HK-2 (cell line): Measurements from ENCODE around the gene LDHD.
"Not testable (repeated sequence)": the region's sequence is repeated elsewhere in the genome, so short reads cannot be mapped to it uniquely, and the experiment has no call there.

ENCODE experiments used
- DNase-seq: peaks from one replicate; pipeline ENCODE4 v3.0.0-alpha.2; 2018; ENCODE audit not compliant: unreplicated experiment

The LDHD gene

DNA sequence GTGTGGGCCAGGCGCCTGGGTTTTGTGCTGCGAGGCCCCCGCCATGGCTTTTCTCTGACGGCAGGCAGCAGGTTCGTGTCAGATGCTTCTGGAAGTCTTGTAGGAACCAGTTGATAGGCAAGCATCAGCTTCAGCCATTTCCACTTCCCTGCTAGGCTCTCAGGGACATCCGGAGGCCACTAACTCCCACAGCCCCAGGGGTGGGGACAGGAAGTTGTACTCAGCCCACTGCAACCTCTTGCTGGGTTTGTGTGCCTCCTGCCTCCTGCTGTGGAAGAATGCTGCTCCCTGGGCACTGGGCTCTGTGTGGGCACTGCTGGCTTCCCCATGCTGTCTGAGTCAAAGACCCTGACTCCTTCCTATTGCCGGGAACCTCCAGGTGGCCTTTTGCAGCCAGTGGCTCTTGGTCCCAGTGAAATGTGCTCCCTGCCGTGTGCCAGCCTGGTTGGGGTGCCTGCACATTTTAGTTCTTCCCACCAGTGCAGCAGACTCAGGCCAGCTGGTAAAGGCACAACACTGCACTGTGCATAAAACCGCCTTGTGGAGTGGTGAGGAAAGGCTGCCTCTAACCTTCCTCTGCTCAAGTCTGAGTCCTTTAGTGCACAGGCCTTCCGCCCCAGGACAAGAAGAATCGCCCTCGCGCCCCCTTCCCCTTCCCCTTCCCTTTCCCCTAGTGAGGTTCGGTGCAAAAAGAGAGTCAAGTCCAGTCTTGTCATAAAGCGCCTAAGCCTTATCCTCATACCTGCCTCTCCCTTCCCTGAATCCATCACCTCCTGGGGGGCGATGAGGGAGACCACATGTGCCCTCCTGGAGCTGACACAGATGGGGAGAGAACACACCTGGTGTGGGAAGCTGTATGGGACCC lies 16.6 kb downstream of the LDHD start:
- DNase-seq, result no peak

DNA sequence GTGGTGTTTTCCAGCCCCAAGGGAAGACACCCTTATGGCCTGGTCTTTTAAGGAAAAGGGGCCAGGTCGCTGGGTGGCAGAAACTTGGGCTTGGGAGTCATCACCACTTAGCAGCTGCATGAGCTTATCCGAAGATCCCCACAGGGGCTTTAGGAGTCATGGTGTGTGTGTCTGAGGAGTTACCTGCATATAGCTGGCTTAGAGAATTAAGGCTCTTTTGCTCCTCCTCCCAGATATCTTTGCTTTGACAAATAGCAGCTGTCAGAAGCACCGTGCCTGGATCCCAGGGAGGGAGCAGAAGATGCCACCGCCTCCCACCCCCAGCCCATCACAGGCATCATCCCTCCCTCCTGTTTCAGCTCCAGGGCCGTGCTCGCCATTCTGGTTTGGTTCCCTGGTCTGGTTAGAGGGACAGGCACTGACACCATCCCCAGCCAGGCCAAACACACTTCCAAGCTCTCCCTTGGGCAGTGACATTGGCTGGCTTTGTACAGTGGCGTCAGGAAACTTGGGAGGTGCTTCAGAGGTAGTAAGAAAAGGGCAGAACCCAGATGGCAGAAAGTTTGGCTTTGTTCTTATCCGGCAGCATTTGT lies 17.4 kb downstream of the LDHD start:
- DNase-seq, result no peak

DNA sequence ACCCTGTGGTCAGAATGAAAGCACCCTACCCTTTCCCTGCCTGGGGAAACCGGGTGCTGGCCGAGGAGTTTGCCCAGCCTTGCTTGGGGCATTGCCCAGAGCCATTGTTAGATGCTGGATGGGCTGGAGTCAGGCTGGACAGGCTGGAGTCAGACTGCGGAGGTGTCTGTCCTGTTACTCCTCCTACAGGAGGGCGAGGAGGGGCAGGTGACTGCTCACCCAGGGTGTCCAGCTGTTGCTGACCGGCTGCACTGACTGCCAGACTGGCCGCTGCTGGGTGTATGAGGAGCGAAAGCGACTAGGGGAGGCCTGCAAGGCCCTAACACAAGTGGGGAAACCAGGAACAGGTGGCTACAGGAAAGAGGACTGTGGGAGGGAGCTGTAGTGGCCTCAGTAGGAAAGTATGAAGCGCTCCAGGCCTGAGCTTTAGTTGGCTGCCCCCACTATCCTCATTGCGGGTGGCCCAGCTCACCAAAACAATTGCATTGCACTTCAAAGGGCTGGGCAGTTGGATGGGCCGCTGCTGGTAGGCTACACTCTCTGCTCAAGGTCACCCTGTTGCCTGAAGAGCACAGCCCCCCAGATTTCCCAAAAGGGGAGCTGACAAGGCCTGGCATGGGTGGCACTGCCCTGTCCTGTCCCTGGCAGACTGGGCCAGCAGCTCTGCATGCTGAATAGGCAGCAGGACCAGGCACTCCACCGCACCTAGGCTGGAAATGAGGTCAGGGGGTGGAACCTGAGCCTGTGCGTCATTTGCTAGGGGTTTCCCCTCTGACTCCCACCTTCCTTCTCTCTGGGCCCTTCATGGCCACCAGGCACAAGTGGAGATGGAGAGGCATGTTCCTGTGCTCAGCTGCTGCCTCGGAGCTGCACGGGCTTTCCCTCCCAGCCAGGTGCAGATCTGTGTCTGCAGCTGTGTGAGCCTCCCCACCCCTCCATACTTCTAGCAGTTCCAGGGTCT lies 18.4 kb downstream of the LDHD start:
- DNase-seq, result no peak

DNA sequence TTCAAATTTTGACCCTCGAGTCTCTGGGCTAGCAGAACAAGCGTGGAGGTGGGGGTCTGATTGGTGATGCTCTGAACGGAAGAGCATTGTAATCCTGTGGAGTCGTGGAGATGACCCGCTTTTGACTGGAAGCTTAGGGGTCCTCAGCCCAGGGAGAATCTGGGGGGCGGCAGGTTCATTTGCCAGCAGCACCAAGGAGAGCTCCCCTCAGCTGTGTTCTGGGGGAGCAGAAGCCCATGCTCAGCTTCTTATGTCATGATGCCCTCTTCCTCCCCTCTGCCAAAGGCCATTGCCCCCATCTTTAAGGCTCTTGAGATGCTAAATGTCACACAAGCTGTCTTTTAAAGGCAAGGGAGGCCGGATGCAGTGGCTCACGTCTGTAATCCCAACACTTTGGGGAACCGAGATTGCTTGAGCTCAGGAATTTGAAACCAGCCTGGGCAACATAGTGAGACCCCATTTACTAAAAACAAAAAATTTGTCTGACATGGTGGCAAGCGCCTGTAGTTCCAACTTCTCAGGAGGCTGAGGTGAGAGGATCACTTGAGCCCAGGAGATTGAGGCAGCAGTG lies 19.3 kb downstream of the LDHD start:
- DNase-seq, result no peak

DNA sequence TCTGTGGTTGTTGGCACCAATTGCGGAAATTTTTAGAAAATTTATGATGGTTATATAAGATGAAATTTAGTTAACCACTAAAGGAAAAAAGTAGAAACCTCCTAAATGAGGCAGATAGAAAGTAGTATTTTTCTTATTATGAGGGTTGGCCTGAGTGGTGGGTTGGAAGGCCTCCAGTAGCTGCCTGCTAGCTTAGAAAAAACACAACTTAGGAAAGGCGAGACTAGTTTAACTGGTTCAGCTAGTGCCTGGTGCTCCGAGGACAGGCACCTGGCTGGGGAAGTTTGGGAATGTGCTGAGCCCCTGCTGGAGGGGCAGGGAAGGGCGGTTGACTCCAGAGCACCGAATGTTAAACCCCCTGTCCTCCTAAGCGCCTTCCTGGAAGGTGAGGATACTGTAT lies 19.9 kb downstream of the LDHD start:
- DNase-seq, result no peak

DNA sequence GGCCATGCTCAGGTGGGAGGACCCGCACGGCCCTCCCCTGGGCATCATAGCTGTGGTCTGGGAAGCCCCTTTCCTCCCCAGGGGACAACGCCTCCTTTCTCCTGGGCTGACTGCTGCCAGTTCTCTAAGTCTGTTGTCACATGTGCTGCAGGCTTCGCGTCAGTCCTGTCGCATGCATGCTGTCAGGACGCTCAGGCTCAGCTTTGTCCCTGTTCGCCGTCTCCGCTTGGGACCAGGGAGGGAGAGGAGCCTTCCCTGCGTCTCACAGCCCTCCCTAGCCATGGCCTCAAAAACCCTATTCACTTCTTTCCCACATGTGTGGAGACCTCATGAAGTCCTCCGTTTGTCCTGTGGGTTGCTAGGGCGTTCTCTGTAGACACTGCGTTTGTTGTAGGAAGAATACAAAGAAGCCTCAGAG lies 21.4 kb downstream of the LDHD start:
- no peak for DNase-seq

DNA sequence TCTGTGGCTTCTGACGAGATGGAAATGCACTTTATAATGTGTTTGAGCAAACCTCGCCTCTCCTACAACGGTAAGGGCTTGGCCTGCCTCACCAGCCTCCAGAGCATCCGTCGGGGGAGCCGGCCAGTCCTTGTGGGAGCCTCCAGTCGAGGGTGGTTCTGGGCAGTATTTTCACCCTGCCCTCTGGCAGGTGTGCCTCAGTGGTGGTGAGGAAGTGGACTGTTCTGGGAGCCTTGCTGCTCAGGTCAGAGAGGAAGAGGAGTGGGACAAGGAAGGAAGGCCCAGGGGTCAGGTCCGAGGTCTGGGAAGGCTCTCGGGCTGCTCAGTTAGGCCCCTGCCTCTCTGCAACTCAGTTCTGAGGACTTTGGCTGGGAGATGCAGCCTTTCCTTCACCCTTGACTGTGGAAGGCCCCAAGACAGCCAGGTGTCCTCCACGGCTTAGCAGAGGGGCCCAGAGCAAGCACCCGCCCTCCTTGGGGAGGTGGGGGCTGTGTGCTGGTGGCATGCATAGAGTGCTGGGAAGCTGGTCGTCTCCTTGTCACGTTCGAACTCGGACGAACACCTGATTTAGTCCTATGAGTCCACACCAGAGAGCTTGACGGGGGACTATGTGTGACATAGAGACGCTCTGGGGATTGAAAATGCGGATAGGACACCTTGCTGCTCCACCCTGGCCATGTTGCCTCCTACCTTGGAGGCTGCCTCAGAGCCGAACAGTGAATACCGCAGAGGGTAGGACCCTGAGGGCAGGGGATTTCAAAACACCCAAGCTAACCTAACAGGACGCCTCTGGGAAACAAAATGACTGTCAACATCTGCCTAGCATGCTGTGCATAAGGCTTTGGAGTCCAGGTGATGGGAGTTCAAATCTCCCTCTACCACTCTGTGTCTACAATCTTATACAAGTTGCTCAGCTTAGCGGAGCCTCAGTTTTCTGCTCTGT lies 22.7 kb downstream of the LDHD start:
- no peak for DNase-seq

DNA sequence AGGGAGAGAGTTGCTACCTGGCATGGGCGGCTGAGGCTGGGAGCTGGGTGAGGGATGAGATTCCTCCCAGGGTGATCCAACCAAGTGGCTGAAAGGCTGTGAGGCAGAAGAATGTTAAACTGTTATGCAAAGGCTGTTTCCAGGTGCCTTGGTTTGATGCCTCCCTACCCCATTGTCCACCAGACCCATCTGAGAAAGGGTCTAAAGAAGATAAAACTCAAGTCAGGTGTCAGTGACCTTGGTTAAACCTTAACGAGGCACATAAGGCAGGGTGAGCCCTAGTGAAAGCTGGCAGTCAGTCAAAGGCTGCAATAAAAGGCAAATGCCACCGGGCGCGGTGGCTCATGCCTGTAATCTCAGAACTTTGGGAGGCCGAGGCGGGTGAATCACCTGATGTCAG lies 23.8 kb downstream of the LDHD start:
- peak; percentile 30 for DNase-seq

DNA sequence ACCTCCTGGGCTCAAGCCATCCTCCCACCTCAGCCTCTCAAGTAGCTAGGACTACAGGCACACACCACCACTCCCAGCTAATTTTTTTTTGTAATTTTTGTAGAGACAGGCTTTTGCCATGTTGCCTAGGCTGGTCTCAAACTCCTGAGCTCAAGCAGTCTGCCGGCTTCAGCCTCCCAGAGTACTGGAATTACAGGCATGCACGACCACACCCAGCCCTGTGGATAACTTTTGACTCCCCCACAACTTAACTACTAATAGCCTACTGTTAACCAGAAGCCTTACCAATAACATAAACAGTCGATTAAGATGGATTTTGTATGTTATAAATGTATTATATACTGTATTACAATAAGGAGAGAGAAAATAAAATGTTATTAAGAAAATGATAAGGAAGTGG lies 25.0 kb downstream of the LDHD start:
- DNase-seq, result not testable (repeated sequence)

DNA sequence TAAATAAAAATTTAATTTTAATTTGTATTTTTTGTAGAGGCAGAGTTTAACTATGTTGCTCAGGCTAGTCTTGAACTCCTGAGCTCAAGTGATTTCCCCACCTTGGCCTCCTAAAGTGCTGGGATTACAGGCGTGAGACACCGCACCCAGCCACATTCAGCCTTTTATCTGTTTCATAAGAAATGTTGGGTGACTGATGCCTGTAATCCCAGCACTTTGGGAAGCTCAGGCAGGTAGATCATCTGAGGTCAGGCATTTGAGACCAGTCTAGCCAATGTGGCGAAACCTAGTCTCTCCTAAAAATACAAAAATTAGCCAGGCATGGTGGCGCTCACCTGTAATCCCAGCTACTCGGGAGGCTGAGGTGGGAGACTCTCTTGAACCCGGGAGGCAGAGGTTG lies 25.7 kb downstream of the LDHD start:
- DNase-seq, result not testable (repeated sequence)

DNA sequence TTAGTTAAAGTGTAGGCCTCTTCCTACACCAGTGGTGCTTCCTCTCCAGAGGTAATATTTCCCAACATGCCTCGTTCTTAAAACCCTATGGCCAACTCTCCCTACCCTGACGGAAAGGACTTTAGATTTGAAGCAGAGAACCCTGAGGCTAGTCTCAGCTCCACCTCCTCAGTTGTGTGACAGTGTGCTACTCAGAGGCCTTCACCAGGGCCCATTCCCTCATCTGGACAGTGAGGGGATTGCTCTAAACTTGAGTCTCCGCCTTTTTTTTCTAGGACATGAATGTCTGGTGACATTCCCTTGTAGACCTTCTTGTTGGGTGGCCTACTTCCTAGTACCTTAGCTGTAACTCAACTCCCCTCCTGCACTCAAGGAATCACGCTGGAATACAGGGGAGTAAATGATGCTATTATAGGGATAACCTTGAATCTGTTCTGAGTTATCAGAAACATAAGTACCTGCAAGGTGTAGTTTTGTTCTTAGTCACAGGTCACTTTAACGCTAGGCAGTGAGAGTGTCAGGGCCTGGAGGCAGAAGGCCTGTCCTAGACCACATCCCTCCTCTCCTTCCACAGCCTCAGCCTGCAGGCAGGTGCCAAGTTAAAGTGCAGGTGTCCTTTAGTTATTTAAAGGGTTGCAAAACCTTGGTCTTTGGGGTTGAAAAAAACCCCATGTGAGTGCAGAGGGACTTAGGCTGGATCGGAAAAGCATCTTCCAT lies 26.9 kb downstream of the LDHD start:
- DNase-seq, result no peak

DNA sequence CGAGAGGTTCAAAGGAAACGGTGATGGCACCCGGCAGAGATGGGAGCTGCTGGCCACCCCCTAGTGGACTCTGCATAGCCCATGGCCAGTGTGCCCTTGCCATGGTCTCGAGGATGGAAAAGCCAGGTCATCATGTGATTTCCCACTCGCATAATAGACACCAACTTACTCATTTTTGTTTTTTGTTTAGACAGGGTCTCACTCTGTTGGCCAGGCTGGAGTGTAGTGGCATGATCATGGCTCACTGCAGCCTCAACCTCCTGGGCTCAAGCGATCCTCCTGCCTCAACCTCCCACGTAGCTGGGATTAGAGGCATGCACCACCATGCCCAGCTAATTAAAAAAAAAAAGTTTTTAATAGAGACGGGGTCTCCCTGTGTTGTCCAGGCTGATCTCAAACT lies 27.6 kb downstream of the LDHD start:
- no peak for DNase-seq

DNA sequence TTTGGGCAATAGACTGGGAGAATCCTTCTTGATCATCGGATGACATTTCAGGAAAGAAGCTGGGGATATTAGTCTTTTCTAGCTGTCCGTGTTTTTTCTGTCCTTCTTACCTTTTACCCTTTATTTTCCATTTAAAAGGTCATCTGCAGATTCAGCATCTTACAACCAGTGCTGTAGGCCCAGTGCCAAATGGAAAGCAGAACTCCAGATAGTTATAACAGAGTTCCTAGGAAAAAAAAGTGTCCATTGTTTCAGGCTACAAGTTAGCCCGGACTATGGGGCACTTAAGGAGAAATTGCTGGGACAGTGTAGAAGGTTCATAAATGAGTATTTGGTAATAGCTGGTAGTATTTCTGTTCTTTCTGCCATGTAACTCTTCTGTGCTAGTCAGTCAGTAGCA lies 28.4 kb downstream of the LDHD start:
- no peak for DNase-seq

DNA sequence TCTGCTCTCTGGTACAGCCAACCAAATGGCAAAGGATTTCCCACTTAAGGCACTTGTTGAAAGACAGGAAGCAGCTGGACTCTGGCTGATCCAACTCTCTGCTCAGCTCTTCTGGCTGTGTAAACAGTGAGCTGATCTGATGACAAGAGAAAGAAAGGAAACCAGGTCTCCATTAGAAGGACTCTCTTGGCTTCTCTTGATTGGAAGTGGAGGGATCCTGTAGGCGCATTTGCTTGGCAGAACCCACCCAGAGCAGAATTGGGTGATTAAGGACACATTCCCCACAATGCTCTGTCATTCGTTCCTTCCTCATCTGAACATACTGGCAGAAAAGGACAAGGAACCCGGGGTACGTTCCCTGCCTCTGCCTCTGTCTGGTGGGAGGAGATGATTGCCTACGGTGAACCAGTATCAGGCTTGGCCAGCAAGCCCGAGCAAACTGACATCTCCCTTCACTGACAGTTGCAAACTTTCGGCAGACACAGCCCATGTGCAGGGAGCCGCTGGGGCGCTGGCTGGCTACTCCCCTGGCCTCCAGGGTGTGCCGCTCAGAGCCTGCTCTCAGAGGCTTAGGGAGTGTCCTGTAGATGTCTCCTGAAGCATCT lies 29.1 kb downstream of the LDHD start:
- no peak for DNase-seq

DNA sequence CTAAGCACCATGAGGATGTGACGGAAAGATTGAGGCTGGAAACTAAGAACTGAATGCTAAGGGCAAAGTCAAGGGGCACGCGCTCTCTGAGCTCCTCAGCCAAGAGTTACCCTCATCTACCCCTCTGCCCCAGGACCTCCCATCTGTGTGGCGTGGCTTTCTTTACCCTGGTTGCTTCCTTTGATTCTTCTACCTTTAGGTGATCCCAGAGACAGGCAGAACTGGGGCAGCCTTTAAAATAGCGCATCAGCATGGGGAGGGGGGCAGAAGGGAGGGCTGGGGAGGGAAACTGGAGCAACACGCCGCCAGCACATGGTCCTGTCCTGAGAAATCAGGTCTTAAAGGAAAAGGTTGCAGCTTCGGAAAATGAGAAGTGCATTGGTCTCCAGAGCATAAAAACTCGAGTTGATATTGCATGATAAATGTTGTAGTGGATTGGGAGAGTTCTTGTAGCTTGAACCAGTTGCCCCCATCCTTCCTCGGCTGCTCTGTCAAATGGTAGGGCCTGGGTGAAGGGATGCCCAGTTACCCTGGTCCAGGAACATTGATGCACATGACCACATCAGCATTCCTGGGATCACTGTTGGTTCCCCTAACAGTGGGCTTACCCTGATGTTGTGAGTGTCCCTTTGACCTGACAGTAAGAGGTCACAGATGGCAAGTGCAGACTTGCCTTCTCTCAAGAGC lies 29.7 kb downstream of the LDHD start:
- no peak for DNase-seq

DNA sequence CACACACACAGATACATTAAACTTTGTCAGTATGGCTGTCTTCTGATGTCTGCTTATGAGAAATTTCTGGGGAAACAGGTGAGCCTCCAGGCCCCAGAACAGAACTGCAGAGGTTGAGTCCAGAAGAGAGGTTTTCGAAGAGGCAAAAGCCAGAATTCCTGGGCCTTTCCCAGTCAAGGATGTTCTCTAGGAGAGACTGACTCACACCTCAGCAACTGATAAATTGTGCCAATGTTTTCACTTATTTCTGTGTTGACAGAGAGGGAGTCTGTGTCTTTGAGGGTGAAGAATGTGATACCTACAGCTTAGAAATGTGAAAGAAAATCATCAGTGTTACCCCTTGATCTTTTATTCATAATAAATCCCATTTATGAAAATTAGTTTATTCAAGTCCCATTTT lies 30.3 kb downstream of the LDHD start:
- no peak for DNase-seq

DNA sequence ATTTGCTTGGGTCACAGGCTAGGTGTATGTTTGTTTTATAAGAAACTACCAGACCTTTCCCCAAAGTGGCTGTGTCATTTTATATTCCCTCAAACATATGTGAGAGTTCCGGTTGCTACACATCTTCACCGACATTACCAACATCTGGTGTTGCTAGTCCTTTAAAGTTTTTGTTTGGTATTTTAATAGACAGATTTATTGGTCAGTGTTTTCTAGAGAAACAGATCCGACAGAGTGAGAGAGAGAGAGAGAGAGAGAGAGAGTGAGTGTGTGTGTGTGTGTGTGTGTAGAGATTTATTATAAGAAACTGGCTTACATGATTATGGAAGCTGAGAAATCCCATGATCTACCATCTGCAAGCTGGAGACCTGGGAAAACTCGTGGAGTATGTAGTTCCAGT lies 31.0 kb downstream of the LDHD start:
- DNase-seq, result no peak

DNA sequence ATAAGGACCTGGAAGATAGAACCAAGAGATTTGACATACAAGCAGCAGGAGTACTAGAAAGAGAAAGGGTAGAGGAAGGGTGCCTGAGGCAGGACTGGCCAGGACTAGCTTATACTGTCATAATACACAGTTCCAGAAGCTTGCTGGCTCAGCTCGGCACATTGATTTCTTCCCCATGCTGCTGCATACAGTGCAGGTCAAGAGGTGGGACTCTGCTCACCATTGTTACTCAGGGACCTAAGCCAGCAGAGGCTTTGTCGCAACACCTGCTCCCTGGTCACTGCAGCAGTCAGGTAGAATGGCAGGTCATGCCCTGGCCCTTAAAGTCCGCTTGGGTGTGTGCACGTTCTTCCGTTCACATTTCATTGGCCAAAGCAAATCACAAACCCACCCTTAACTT lies 32.8 kb downstream of the LDHD start:
- DNase-seq, result no peak

DNA sequence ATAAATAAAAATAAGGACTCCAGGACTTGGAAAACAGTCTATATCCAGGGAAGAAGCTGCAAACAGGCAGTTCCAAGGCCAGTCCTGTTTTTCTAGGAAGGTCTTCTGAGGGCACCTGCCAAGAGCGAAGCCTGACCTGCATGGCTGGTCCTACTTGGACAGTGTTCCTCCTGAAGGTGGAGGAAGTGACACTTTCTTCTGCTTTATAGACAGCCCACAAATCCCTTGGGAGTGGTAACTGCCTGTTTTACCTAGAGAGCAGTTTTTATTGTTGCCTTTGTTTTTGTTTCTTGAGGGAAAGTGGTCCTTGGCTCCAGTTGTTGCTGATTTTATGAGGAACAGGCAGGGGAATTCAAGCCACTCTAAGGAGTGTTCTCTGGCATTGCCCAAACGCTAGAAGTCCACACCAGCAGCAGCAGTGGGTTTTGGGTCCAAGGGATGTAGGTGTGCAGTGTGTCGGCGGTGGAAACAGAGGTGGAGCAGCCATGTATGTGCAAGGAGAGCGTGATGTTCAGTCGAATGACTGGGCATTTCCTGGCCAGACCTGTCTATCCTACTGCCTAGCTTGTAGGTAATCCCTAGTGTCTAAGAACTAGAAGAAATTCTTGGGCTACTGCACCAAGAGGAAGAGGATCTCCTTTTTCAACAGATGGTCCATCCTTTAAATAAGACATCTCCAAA lies 35.3 kb downstream of the LDHD start:
- DNase-seq, result no peak
